Astrocyte (in vitro differentiated cells and primary cell): ENCODE results near the gene PRKCD. TPM values are rescaled to one million over a fixed set of nuclear protein-coding genes. Genes with fewer than 3 reads are reported as not detected.

Experiments used
- DNase-seq: peaks from one replicate; pipeline ENCODE4 v3.0.0-alpha.2; 2010; ENCODE audit warnings: low read depth
- FAIRE-seq: peaks from 2 replicates; lab custom pipeline; 2011; peaks lifted over from hg19 to GRCh38; lab: Jason Lieb, UNC
- H2AFZ ChIP-seq: 2 replicates; pipeline ENCODE4 v1.6.0; 2012; ENCODE audit warnings: low read depth, low read length, inconsistent platforms
- H3K27ac ChIP-seq: 2 replicates; pipeline ENCODE4 v1.5.1; 2011; ENCODE audit warnings: low read depth, low read length, inconsistent platforms
- H3K27me3 ChIP-seq: 2 replicates; pipeline ENCODE4 v1.6.0; 2011; ENCODE audit warnings: low read length, inconsistent platforms; ENCODE audit not compliant: insufficient read depth
- H3K36me3 ChIP-seq: 2 replicates; pipeline ENCODE4 v1.5.1; 2011; ENCODE audit warnings: low read length, inconsistent platforms; ENCODE audit not compliant: insufficient read depth
- H3K4me1 ChIP-seq: 2 replicates; pipeline ENCODE4 v1.5.1; 2011; ENCODE audit warnings: low read length, inconsistent platforms; ENCODE audit not compliant: insufficient read depth
- H3K4me2 ChIP-seq: 2 replicates; pipeline ENCODE4 v1.6.0; 2012; ENCODE audit warnings: low read length, inconsistent platforms
- H3K4me3 ChIP-seq: 2 replicates; pipeline ENCODE4 v1.5.1; 2011; ENCODE audit warnings: low read depth, mild to moderate bottlenecking, low read length, inconsistent platforms; ENCODE audit not compliant: insufficient read depth
- H3K79me2 ChIP-seq: 2 replicates; pipeline ENCODE4 v1.6.0; 2012; ENCODE audit warnings: mild to moderate bottlenecking, low read length, inconsistent platforms; ENCODE audit not compliant: insufficient read depth
- H3K9ac ChIP-seq: 2 replicates; pipeline ENCODE4 v1.6.0; 2012; ENCODE audit warnings: mild to moderate bottlenecking, low read length, inconsistent platforms
- H3K9me3 ChIP-seq: 2 replicates; pipeline ENCODE4 v1.5.1; 2012; ENCODE audit warnings: low read depth, mild to moderate bottlenecking, low read length, inconsistent platforms; ENCODE audit not compliant: insufficient read depth
- H4K20me1 ChIP-seq: 2 replicates; pipeline ENCODE4 v1.6.0; 2012; ENCODE audit warnings: low read length, inconsistent platforms; ENCODE audit not compliant: insufficient read depth
- H3K27ac Mint-ChIP-seq: one replicate; pipeline ENCODE4 v1.8.0; 2021; ENCODE audit warnings: mild to moderate bottlenecking, mixed read lengths; ENCODE audit not compliant: unreplicated experiment
- H3K27me3 Mint-ChIP-seq: one replicate; pipeline ENCODE4 v1.8.0; 2021; ENCODE audit warnings: low read depth, mixed read lengths; ENCODE audit not compliant: unreplicated experiment
- H3K36me3 Mint-ChIP-seq: one replicate; pipeline ENCODE4 v1.8.0; 2021; ENCODE audit warnings: low read depth, mixed read lengths; ENCODE audit not compliant: unreplicated experiment
- H3K4me1 Mint-ChIP-seq: one replicate; pipeline ENCODE4 v1.8.0; 2021; ENCODE audit warnings: low read depth, mixed read lengths; ENCODE audit not compliant: unreplicated experiment
- H3K4me3 Mint-ChIP-seq: one replicate; pipeline ENCODE4 v1.8.0; 2021; ENCODE audit warnings: mild to moderate bottlenecking, moderate library complexity, mixed read lengths; ENCODE audit not compliant: unreplicated experiment
- H3K9me3 Mint-ChIP-seq: one replicate; pipeline ENCODE4 v1.8.0; 2021; ENCODE audit warnings: mild to moderate bottlenecking, mixed read lengths; ENCODE audit not compliant: unreplicated experiment
- EZH2 ChIP-seq: IDR thresholded peaks from 2 replicates; pipeline ENCODE4 v1.6.1; 2012; ENCODE audit warnings: mild to moderate bottlenecking, low read length, inconsistent platforms; ENCODE audit not compliant: insufficient read depth
- total RNA-seq: library from RNA; stranded (reverse); gene quantifications from 2 replicates; pipeline ENCODE4 v1.2.1, GENCODE V29; 2021
- TF ChIP-seq, protein P1 (sequence below): IDR thresholded peaks from 2 replicates; pipeline ENCODE4 v1.5.1; 2011; ENCODE audit warnings: low read depth, mild to moderate bottlenecking, inconsistent platforms, low read length, moderate library complexity; ENCODE audit not compliant: insufficient read depth

Gene PRKCD
- total RNA-seq, 1 donor from 2014 or later: 25.4 TPM

DNA sequence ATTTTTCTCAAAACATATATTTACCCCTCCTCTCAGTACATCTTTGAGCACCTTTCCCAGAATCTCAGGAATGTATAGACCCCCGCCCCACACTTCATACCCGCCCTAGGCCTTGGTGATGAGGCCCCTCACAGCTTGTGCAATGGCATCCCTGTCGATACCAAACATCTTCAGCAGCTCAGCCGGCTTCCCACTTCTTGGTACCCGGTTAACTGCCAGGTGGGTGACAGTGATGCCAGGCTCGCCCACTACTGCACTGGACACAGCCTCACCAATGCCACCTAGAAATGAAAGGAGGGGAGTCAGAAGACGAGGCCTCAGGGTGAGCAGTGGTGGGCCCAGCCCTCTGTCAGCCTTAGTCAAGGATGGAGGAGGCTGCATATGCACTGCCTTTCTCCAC lies 64.6 kb downstream of the PRKCD start:
- no peak for FAIRE-seq
- H3K9me3 Mint-ChIP-seq: no peaks in the 10 kb centered on the region
- H3K4me2 ChIP-seq: no peak overlapping the region
- no peak overlapping the region for H3K27ac Mint-ChIP-seq
- H3K79me2 ChIP-seq: no peaks in the 10 kb centered on the region
- H3K4me1 ChIP-seq: no peaks in the 10 kb centered on the region
- H4K20me1 ChIP-seq: peaks cover 55% of the 10 kb centered on the region
- H3K27me3 Mint-ChIP-seq: no peaks in the 10 kb centered on the region
- H3K9me3 ChIP-seq: no peaks in the 10 kb centered on the region
- H3K27ac ChIP-seq: no peak overlapping the region
- peaks cover 49% of the 10 kb centered on the region for H3K36me3 ChIP-seq
- TF ChIP-seq EZH2: no peak
- TF ChIP-seq, protein P1, sequence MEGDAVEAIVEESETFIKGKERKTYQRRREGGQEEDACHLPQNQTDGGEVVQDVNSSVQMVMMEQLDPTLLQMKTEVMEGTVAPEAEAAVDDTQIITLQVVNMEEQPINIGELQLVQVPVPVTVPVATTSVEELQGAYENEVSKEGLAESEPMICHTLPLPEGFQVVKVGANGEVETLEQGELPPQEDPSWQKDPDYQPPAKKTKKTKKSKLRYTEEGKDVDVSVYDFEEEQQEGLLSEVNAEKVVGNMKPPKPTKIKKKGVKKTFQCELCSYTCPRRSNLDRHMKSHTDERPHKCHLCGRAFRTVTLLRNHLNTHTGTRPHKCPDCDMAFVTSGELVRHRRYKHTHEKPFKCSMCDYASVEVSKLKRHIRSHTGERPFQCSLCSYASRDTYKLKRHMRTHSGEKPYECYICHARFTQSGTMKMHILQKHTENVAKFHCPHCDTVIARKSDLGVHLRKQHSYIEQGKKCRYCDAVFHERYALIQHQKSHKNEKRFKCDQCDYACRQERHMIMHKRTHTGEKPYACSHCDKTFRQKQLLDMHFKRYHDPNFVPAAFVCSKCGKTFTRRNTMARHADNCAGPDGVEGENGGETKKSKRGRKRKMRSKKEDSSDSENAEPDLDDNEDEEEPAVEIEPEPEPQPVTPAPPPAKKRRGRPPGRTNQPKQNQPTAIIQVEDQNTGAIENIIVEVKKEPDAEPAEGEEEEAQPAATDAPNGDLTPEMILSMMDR: no peak
- no peaks in the 10 kb centered on the region for H3K27me3 ChIP-seq
- no peak overlapping the region for H2AFZ ChIP-seq
- no peak overlapping the region for H3K4me3 ChIP-seq
- H3K4me3 Mint-ChIP-seq: no peak overlapping the region
- H3K36me3 Mint-ChIP-seq: peaks cover 21% of the 10 kb centered on the region
- H3K9ac ChIP-seq: no peak overlapping the region
- no peak for DNase-seq
- no peaks in the 10 kb centered on the region for H3K4me1 Mint-ChIP-seq

DNA sequence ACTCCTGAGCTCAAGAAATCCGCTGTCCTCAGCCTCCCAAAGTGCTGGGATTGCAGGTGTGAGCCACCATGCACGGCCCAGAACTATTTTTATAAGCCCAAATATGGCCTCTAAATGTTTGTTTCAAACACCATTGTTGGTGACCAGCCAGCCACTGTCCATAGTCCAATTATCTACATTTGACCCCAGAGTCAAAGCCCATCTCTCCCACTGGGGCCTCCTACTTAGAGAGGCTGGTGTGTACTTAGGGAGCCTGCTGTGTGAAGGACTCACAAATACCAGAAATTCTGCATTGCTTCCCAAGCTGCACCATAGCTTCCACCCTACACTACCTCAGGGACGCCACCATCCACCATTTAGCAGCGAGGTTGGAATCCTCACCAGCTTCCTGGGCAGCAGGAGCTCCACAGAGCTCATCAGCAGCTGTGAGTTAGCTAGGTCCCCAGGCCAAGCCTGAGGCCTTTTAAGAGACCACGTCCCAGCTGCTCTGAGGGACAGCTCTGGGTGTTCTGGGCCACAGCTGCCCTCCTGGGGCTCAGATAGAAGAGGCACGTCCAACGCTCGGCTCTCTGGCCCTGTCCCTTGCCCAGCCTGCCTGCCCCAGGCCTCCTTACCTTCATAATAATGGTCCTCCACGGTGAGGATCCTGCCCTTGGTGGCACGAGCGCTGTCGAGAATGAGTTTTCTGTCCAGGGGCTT lies 65.3 kb downstream of the PRKCD start:
- Histone ChIP-seq H3K27ac (no peak overlapping the region), H3K36me3 (peaks cover 55% of the 10 kb centered on the region), H2AFZ (no peak overlapping the region), H3K27me3 (no peaks in the 10 kb centered on the region), H3K9ac (no peak overlapping the region), H4K20me1 (peaks cover 61% of the 10 kb centered on the region), H3K79me2 (peaks cover 1% of the 10 kb centered on the region), H3K4me2 (no peak overlapping the region), H3K4me1 (no peaks in the 10 kb centered on the region), H3K4me3 (no peak overlapping the region), H3K9me3 (no peaks in the 10 kb centered on the region)
- H3K4me1 Mint-ChIP-seq: no peaks in the 10 kb centered on the region
- H3K36me3 Mint-ChIP-seq: peaks cover 21% of the 10 kb centered on the region
- H3K9me3 Mint-ChIP-seq: no peaks in the 10 kb centered on the region
- no peak for DNase-seq
- TF ChIP-seq, protein P1: no peak
- no peak for TF ChIP-seq EZH2
- no peak overlapping the region for H3K4me3 Mint-ChIP-seq
- FAIRE-seq: no peak
- no peaks in the 10 kb centered on the region for H3K27me3 Mint-ChIP-seq
- no peak overlapping the region for H3K27ac Mint-ChIP-seq

DNA sequence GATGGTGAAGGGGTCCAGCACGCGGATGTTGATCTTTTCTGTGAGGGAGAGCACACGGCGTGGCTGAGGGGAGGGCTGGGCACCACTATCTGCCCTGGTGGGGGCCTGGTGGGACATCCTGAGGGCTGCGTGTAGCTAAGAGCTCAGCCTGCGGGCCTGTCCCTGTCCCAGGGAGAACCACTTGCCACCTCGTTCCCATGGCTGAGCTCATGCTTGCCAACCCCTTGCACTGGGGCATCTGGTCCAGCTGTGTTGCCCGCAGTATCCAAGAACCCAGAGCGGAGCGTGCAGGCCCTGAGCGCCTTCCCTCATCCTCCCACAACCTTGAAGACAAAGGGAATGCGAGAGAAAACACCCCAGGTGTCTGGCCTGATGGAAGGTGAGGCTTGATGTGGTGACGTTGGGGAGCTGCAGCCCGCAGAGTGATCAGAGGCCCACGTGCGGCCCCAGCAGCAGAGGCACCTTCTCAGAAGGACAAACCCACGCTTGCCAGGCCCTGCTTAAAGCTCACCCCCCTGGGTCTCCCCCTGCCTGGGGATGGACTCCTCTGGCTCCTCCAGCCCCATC lies 65.9 kb downstream of the PRKCD start:
- Mint-ChIP-seq H3K4me3 (no peak overlapping the region), H3K4me1 (no peaks in the 10 kb centered on the region), H3K27me3 (no peaks in the 10 kb centered on the region), H3K27ac (no peak overlapping the region), H3K9me3 (no peaks in the 10 kb centered on the region), H3K36me3 (peaks cover 21% of the 10 kb centered on the region)
- H3K79me2 ChIP-seq: peaks cover 6% of the 10 kb centered on the region
- DNase-seq: no peak
- H3K27me3 ChIP-seq: no peaks in the 10 kb centered on the region
- H3K4me1 ChIP-seq: no peaks in the 10 kb centered on the region
- no peak overlapping the region for H3K4me3 ChIP-seq
- no peak overlapping the region for H3K4me2 ChIP-seq
- peaks cover 60% of the 10 kb centered on the region for H3K36me3 ChIP-seq
- no peaks in the 10 kb centered on the region for H3K9me3 ChIP-seq
- no peak for TF ChIP-seq EZH2
- TF ChIP-seq, protein P1: no peak
- H3K27ac ChIP-seq: no peak overlapping the region
- no peak overlapping the region for H3K9ac ChIP-seq
- no peak for FAIRE-seq
- H4K20me1 ChIP-seq: peaks cover 66% of the 10 kb centered on the region
- no peak overlapping the region for H2AFZ ChIP-seq
